ENCODE measurements around the gene KRT81. TPM values are rescaled to one million over a fixed set of nuclear protein-coding genes. Genes with fewer than 3 reads are reported as not detected.
"Not testable (repeated sequence)": the region's sequence is repeated elsewhere in the genome, so short reads cannot be mapped to it uniquely, and the experiment has no call there.

KRT81 gene
- total RNA-seq, 1 donor from 2014 or later, result 1.2 TPM

- Mint-ChIP-seq H3K4me3 (ENCODE audit: unreplicated experiment) (no peak overlapping the region), H3K27me3 (ENCODE audit: low read depth, unreplicated experiment) (peaks cover 21% of the 10 kb centered on the region), H3K4me1 (ENCODE audit: low read depth, unreplicated experiment) (peaks cover 54% of the 10 kb centered on the region), H3K9me3 (ENCODE audit: unreplicated experiment) (peaks cover 2% of the 10 kb centered on the region), H3K27ac (ENCODE audit: unreplicated experiment) (no peak overlapping the region), H3K36me3 (ENCODE audit: low read depth, unreplicated experiment) (peaks cover 17% of the 10 kb centered on the region)
- H3K36me3 ChIP-seq (ENCODE audit: insufficient read depth, low read length), result no peaks in the 10 kb centered on the region
- no peak for TF ChIP-seq EZH2 (IDR thresholded peaks at IDR 0.05; ENCODE audit: insufficient read depth, low read length)
- no peak for TF ChIP-seq CTCF (IDR thresholded peaks at IDR 0.05; ENCODE audit: insufficient read depth, low read depth, low read length)
- H3K4me2 ChIP-seq (ENCODE audit: low read length), result no peak overlapping the region
- H3K4me3 ChIP-seq (ENCODE audit: insufficient read depth, low read depth, low read length), result no peak overlapping the region
- no peak overlapping the region for H3K9ac ChIP-seq (ENCODE audit: low read length)
- FAIRE-seq, result no peak
- H3K4me1 ChIP-seq (ENCODE audit: insufficient read depth, low read length), result peaks cover 30% of the 10 kb centered on the region
- H3K79me2 ChIP-seq (ENCODE audit: insufficient read depth, low read length), result no peaks in the 10 kb centered on the region
- H3K27me3 ChIP-seq (ENCODE audit: insufficient read depth, low read length), result no peaks in the 10 kb centered on the region
- no peak overlapping the region for H2AFZ ChIP-seq (ENCODE audit: low read depth, low read length)
- DNase-seq (ENCODE audit: low read depth), result no peak
- H3K27ac ChIP-seq (ENCODE audit: low read depth, low read length), result no peak overlapping the region
- no peaks in the 10 kb centered on the region for H3K9me3 ChIP-seq (ENCODE audit: insufficient read depth, low read depth, low read length)
- H4K20me1 ChIP-seq (ENCODE audit: insufficient read depth, low read length), result no peaks in the 10 kb centered on the region
These were observed 48.7 kb downstream of the KRT81 start for GRCh38 chr12:52242442-52243258.

GRCh38 chr12:52241205-52241842 is 50.0 kb downstream of the KRT81 start:
- Histone ChIP-seq H3K4me1 (ENCODE audit: insufficient read depth, low read length) (peaks cover 24% of the 10 kb centered on the region), H3K4me2 (ENCODE audit: low read length) (no peak overlapping the region), H3K27ac (ENCODE audit: low read depth, low read length) (no peak overlapping the region), H3K9ac (ENCODE audit: low read length) (no peak overlapping the region), H4K20me1 (ENCODE audit: insufficient read depth, low read length) (no peaks in the 10 kb centered on the region), H3K27me3 (ENCODE audit: insufficient read depth, low read length) (no peaks in the 10 kb centered on the region), H2AFZ (ENCODE audit: low read depth, low read length) (no peak overlapping the region), H3K4me3 (ENCODE audit: insufficient read depth, low read depth, low read length) (no peak overlapping the region), H3K36me3 (ENCODE audit: insufficient read depth, low read length) (no peaks in the 10 kb centered on the region), H3K9me3 (ENCODE audit: insufficient read depth, low read depth, low read length) (no peaks in the 10 kb centered on the region), H3K79me2 (ENCODE audit: insufficient read depth, low read length) (no peaks in the 10 kb centered on the region)
- no peak for TF ChIP-seq EZH2 (IDR thresholded peaks at IDR 0.05; ENCODE audit: insufficient read depth, low read length)
- Mint-ChIP-seq H3K9me3 (ENCODE audit: unreplicated experiment) (peaks cover 2% of the 10 kb centered on the region), H3K27ac (ENCODE audit: unreplicated experiment) (no peak overlapping the region), H3K4me1 (ENCODE audit: low read depth, unreplicated experiment) (peaks cover 43% of the 10 kb centered on the region), H3K36me3 (ENCODE audit: low read depth, unreplicated experiment) (peaks cover 24% of the 10 kb centered on the region), H3K27me3 (ENCODE audit: low read depth, unreplicated experiment) (peaks cover 24% of the 10 kb centered on the region), H3K4me3 (ENCODE audit: unreplicated experiment) (no peak overlapping the region)
- FAIRE-seq, result no peak
- DNase-seq (ENCODE audit: low read depth), result no peak

DNA sequence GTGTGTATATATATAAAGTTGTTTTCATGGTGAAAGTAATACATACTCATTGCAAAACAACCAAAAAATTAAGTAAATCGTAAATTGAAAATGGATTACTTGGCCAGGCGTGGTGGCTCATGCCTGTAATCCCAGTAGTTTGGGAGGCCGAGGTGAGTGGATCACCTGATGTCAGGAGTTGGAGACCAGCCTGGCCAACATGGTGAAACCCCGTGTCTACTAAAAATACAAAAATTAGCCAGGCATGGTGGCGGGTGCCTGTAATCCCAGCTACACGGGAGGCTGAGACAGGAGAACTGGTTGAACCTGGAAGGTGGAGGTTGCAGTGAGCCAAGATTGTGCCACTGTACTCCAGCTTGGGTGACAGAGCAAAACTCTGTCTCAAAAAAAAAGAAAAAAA is 51.1 kb downstream of the KRT81 start:
- H3K4me3 ChIP-seq (ENCODE audit: insufficient read depth, low read depth, low read length); H3K9me3 Mint-ChIP-seq (ENCODE audit: unreplicated experiment); H4K20me1 ChIP-seq (ENCODE audit: insufficient read depth, low read length); H3K27ac ChIP-seq (ENCODE audit: low read depth, low read length); H3K36me3 ChIP-seq (ENCODE audit: insufficient read depth, low read length); DNase-seq (ENCODE audit: low read depth); H3K9me3 ChIP-seq (ENCODE audit: insufficient read depth, low read depth, low read length); H3K27ac Mint-ChIP-seq (ENCODE audit: unreplicated experiment); H3K4me2 ChIP-seq (ENCODE audit: low read length); H3K9ac ChIP-seq (ENCODE audit: low read length); H3K79me2 ChIP-seq (ENCODE audit: insufficient read depth, low read length); FAIRE-seq; H3K27me3 ChIP-seq (ENCODE audit: insufficient read depth, low read length); H3K4me3 Mint-ChIP-seq (ENCODE audit: unreplicated experiment); H2AFZ ChIP-seq (ENCODE audit: low read depth, low read length): not testable (repeated sequence)
- peaks cover 22% of the 10 kb centered on the region for H3K27me3 Mint-ChIP-seq (ENCODE audit: low read depth, unreplicated experiment)
- peaks cover 24% of the 10 kb centered on the region for H3K4me1 ChIP-seq (ENCODE audit: insufficient read depth, low read length)
- peaks cover 23% of the 10 kb centered on the region for H3K36me3 Mint-ChIP-seq (ENCODE audit: low read depth, unreplicated experiment)
- peaks cover 41% of the 10 kb centered on the region for H3K4me1 Mint-ChIP-seq (ENCODE audit: low read depth, unreplicated experiment)

Measured in astrocyte (in vitro differentiated cells and primary cell).